Hepatocyte (in vitro differentiated cells): ENCODE measurements around the gene RASGRP1. TPM values are rescaled to one million over a fixed set of nuclear protein-coding genes. Genes with fewer than 3 reads are reported as not detected.

Experiments used
- DNase-seq: peaks from one replicate; pipeline ENCODE4 v3.0.0-alpha.2; 2016; ENCODE audit warnings: low spot score
- H2AFZ ChIP-seq: fragments of 200-600 bp; sonication (generic); 2 replicates; pipeline ENCODE4 v1.6.0; 2016; ENCODE audit warnings: antibody characterized with exemption, mild to moderate bottlenecking
- H3K27ac ChIP-seq: fragments of 200-600 bp; sonication (generic); 2 replicates; pipeline ENCODE4 v1.5.1; 2016; ENCODE audit warnings: mild to moderate bottlenecking
- H3K27me3 ChIP-seq: fragments of 200-600 bp; sonication (generic); 2 replicates; pipeline ENCODE4 v1.6.1; 2016
- H3K36me3 ChIP-seq: fragments of 200-600 bp; sonication (generic); replicated peaks from 2 replicates; pipeline ENCODE4 v1.5.1; 2016; ENCODE audit warnings: low read depth; ENCODE audit not compliant: insufficient read depth
- H3K4me1 ChIP-seq: fragments of 200-600 bp; sonication (generic); 2 replicates; pipeline ENCODE4 v1.5.1; 2016; ENCODE audit warnings: mild to moderate bottlenecking, moderate library complexity; ENCODE audit not compliant: insufficient read depth
- H3K4me2 ChIP-seq: fragments of 200-600 bp; sonication (generic); 2 replicates; pipeline ENCODE4 v1.6.0; 2016
- H3K4me3 ChIP-seq: fragments of 200-600 bp; sonication (generic); 2 replicates; pipeline ENCODE4 v1.5.1; 2016; ENCODE audit warnings: mild to moderate bottlenecking
- H3K79me2 ChIP-seq: fragments of 200-600 bp; sonication (generic); 2 replicates; pipeline ENCODE4 v1.6.0; 2017; ENCODE audit warnings: mild to moderate bottlenecking
- H3K9me2 ChIP-seq: fragments of 200-600 bp; sonication (generic); replicated peaks from 2 replicates; pipeline ENCODE4 v1.6.0; 2017; ENCODE audit warnings: mild to moderate bottlenecking; ENCODE audit not compliant: insufficient read depth
- H3K9me3 ChIP-seq: fragments of 200-600 bp; sonication (generic); 2 replicates; pipeline ENCODE4 v1.5.1; 2016; ENCODE audit warnings: low read depth, mild to moderate bottlenecking
- H4K20me1 ChIP-seq: fragments of 200-600 bp; sonication (generic); 2 replicates; pipeline ENCODE4 v1.6.0; 2016; ENCODE audit warnings: mild to moderate bottlenecking; ENCODE audit not compliant: insufficient read depth, poor library complexity, severe bottlenecking
- CTCF ChIP-seq: fragments of 200-600 bp; sonication (generic); IDR thresholded peaks from 2 replicates; pipeline ENCODE4 v1.5.1; 2016; ENCODE audit warnings: antibody characterized with exemption, mild to moderate bottlenecking; ENCODE audit not compliant: poor library complexity
- EZH2 ChIP-seq: fragments of 200-600 bp; sonication (generic); IDR thresholded peaks from 2 replicates; pipeline ENCODE4 v1.6.1; 2016; ENCODE audit warnings: antibody characterized with exemption, mild to moderate bottlenecking, borderline replicate concordance
- EZH2phosphoT487 ChIP-seq: fragments of 200-600 bp; sonication (generic); IDR thresholded peaks from one replicate; pipeline ENCODE4 v1.6.1; 2018; ENCODE audit warnings: antibody characterized with exemption, mild to moderate bottlenecking, low read depth, moderate library complexity; ENCODE audit not compliant: unreplicated experiment, severe bottlenecking
- WGBS: methylation state at CpG from one replicate; pipeline ENCODE4 v1.1.6; 2016; ENCODE audit warnings: low lambda C conversion rate; ENCODE audit errors: missing lambda C conversion rate; 5-methylcytosine and 5-hydroxymethylcytosine counted together
- polyA plus RNA-seq: library from polyadenylated mRNA; unstranded; fragments of >200 nt; fragmentation: Nextera tagmentation; extraction: Ambion mirVana; gene quantifications from 2 replicates; pipeline ENCODE4 v1.2.1, GENCODE V29; 2016
- total RNA-seq: library from RNA; depleted of rRNA; stranded (reverse); fragments of >200 nt; gene quantifications from 2 replicates; pipeline ENCODE4 v1.2.3, GENCODE V29; 2014

RASGRP1 gene
- total and polyA plus RNA-seq, 2 experiments from 2014 or later, result 0.41 to 0.53 TPM

GRCh38 chr15:38507570-38507969 is 57.0 kb downstream of the RASGRP1 start:
- no peak overlapping the region for H3K4me2 ChIP-seq
- no peak overlapping the region for H3K4me3 ChIP-seq
- DNase-seq, result no peak
- no peaks in the 10 kb centered on the region for H3K27me3 ChIP-seq
- no peaks in the 10 kb centered on the region for H4K20me1 ChIP-seq
- 94% methylated on average over 7 of the region's 7 CpGs for WGBS
- no peaks in the 10 kb centered on the region for H3K9me3 ChIP-seq
- no peaks in the 10 kb centered on the region for H3K4me1 ChIP-seq
- no peaks in the 10 kb centered on the region for H3K36me3 ChIP-seq
- H3K79me2 ChIP-seq, result no peaks in the 10 kb centered on the region
- TF ChIP-seq EZH2phosphoT487, result no peak
- TF ChIP-seq EZH2, result no peak
- no peak for TF ChIP-seq CTCF
- no peaks in the 10 kb centered on the region for H3K9me2 ChIP-seq
- H3K27ac ChIP-seq, result no peak overlapping the region
- no peak overlapping the region for H2AFZ ChIP-seq

- Histone ChIP-seq H3K27ac (no peak overlapping the region), H3K9me3 (no peaks in the 10 kb centered on the region), H3K4me2 (no peak overlapping the region), H3K9me2 (no peaks in the 10 kb centered on the region), H2AFZ (no peak overlapping the region), H4K20me1 (no peaks in the 10 kb centered on the region), H3K36me3 (no peaks in the 10 kb centered on the region), H3K27me3 (no peaks in the 10 kb centered on the region), H3K4me1 (no peaks in the 10 kb centered on the region), H3K4me3 (no peak overlapping the region), H3K79me2 (no peaks in the 10 kb centered on the region)
- no peak for TF ChIP-seq CTCF
- DNase-seq, result no peak
- 90% methylated on average over 4 of the region's 4 CpGs for WGBS
Observed at GRCh38 chr15:38506997-38507396, 57.6 kb downstream of the RASGRP1 start.

GRCh38 chr15:38504680-38505467 is 59.7 kb downstream of the RASGRP1 start:
- no peaks in the 10 kb centered on the region for H3K9me2 ChIP-seq
- WGBS, result 89% methylated on average over 4 of the region's 4 CpGs

More at GRCh38 chr15:38504680-38505467, 59.7 kb downstream of the RASGRP1 start:
- H3K9me3 ChIP-seq, result no peaks in the 10 kb centered on the region
- no peak for DNase-seq
- no peaks in the 10 kb centered on the region for H3K79me2 ChIP-seq
- H3K4me3 ChIP-seq, result no peak overlapping the region
- H3K36me3 ChIP-seq, result no peaks in the 10 kb centered on the region
- H2AFZ ChIP-seq, result no peak overlapping the region
- no peaks in the 10 kb centered on the region for H3K4me1 ChIP-seq
- TF ChIP-seq EZH2 (no peak), EZH2phosphoT487 (no peak), CTCF (no peak)
- no peaks in the 10 kb centered on the region for H4K20me1 ChIP-seq
- H3K27me3 ChIP-seq, result no peaks in the 10 kb centered on the region
- no peak overlapping the region for H3K27ac ChIP-seq
- H3K4me2 ChIP-seq, result no peak overlapping the region
